ENCODE measurements around the gene CECR2.
"Not testable (repeated sequence)": the region's sequence is repeated elsewhere in the genome, so short reads cannot be mapped to it uniquely, and the experiment has no call there.

The CECR2 gene

GRCh38 chr22:17523925-17524324 is 154.7 kb downstream of the CECR2 start:
- DNase-seq = no peak

GRCh38 chr22:17536269-17536668 is 167.0 kb downstream of the CECR2 start:
- DNase-seq = no peak

- no peak for DNase-seq
Measured at GRCh38 chr22:17537155-17537554, 167.9 kb downstream of the CECR2 start.

- no peak for DNase-seq
Measured at GRCh38 chr22:17540481-17540880, 171.2 kb downstream of the CECR2 start.

- DNase-seq = no peak
Measured at GRCh38 chr22:17541476-17541875, 172.2 kb downstream of the CECR2 start.

GRCh38 chr22:17542452-17542851 is 173.2 kb downstream of the CECR2 start:
- DNase-seq = no peak

GRCh38 chr22:17548010-17548755 is 178.9 kb downstream of the CECR2 start:
- no peak for DNase-seq

- no peak for DNase-seq
Measured at GRCh38 chr22:17548756-17549035, 179.4 kb downstream of the CECR2 start.

GRCh38 chr22:17549183-17549582 is 179.9 kb downstream of the CECR2 start:
- DNase-seq = no peak

- DNase-seq = no peak
Measured at GRCh38 chr22:17549655-17550054, 180.4 kb downstream of the CECR2 start.

GRCh38 chr22:17552737-17553136 is 183.5 kb downstream of the CECR2 start:
- DNase-seq = no peak

- no peak for DNase-seq
Measured at GRCh38 chr22:17554814-17555213, 185.6 kb downstream of the CECR2 start.

GRCh38 chr22:17559188-17559587 is 189.9 kb downstream of the CECR2 start:
- DNase-seq = no peak

- DNase-seq = no peak
Measured at GRCh38 chr22:17562906-17563870, 193.9 kb downstream of the CECR2 start, which contains the start of gene SLC25A18. Gene SLC25A18 (plus strand): TSS chr22:17563498. CDS start chr22:17579945, 16,447 bp downstream.

- no peak for DNase-seq
Measured at GRCh38 chr22:17563936-17564391, 194.7 kb downstream of the CECR2 start.

- not testable (repeated sequence) for DNase-seq
Measured at GRCh38 chr22:17566016-17566687, 196.9 kb downstream of the CECR2 start.

- no peak for DNase-seq
Measured at GRCh38 chr22:17566776-17567175, 197.5 kb downstream of the CECR2 start.

GRCh38 chr22:17569971-17570511 is 200.8 kb downstream of the CECR2 start:
- DNase-seq = no peak

- DNase-seq = no peak
Measured at GRCh38 chr22:17570851-17571631, 201.8 kb downstream of the CECR2 start.

- DNase-seq = no peak
Measured at GRCh38 chr22:17575151-17575550, 205.9 kb downstream of the CECR2 start.

GRCh38 chr22:17575681-17576080 is 206.4 kb downstream of the CECR2 start:
- no peak for DNase-seq

GRCh38 chr22:17576470-17576869 is 207.2 kb downstream of the CECR2 start:
- DNase-seq = no peak

Measured in cortex of kidney (tissue), 1 donor.